ENCODE results near the gene RUVBL1.

Gene RUVBL1

GRCh38 chr3:128081226-128081625 lies 42.4 kb downstream of the RUVBL1 start:
- DNase-seq: no peak

GRCh38 chr3:128080323-128081080 lies 43.1 kb downstream of the RUVBL1 start:
- DNase-seq: no peak

GRCh38 chr3:128079823-128080222 lies 43.8 kb downstream of the RUVBL1 start:
- DNase-seq: no peak

- DNase-seq: no peak
Measured at GRCh38 chr3:128078875-128079274, 44.7 kb downstream of the RUVBL1 start.

- DNase-seq: no peak
Measured at GRCh38 chr3:128078322-128078721, 45.3 kb downstream of the RUVBL1 start.

GRCh38 chr3:128077665-128078064 lies 45.9 kb downstream of the RUVBL1 start:
- DNase-seq: no peak

DNA sequence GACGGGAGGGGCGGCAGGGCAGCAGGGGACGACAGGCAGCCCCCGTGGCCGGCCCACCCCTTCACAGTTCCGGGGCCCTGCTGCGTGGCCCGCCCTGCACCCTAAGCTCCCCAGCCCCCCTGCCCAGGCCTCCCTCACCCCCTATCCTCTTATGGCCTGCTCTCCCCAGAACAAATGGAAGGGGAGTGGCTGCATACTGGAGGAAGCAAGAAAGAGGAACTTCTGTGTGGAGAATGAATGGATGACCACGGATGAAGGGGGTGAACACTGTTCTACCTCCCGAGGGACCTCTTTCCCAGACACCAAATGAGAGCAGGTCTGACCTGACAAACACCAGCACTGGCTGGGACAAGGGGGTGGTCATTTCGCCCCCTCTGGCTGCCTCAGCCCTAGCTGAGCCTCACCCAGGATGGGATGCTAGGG lies 46.4 kb downstream of the RUVBL1 start:
- DNase-seq: no peak

- peak; percentile 60 for DNase-seq
Measured at GRCh38 chr3:128076483-128077201, 47.0 kb downstream of the RUVBL1 start.

DNA sequence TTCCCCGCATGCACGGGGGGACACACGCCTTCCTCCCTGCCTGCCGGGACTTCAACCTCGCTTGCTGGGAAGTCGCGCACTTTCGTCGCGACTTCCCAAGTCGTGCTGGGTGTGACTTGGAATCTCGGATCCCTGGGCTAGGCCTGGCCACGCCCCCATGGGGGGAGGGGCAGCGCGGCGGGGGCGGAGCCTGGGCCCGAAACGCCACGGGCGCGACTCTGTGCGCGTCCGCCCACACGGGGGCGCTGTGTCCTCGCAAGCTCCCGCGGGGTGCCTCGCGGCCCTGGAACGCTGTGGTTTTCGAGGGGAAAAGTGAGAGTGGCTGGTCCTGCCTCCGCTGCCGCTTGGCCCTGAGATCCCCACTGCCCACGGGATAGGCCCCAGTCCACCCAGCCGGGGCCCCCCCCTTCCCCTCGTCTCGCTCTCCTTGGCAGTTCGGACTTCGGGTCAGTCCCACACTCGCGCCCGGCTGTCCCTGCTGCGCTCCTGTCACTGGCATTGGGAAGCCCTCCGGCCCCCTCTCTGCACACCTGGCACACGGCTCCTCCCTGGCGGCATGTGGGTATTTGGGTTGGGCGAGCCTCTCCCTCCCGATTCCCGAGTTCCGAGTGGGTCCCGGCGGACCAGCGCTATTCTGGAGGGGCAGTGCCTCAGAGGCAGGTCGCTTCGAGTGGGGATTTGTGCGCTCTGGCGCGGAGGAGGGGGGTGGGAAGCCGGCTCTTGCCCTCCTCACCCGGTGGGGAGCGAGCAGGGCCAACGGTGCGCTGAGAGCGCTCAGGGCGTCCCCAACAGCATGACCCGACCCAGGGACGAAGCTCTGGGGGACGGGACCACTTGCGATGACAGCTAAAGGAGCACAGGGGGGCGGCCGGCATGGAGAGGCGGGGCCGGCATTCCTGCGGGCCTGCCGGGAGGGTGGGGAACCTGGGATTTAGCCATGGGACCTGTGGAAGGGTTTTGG lies 47.8 kb downstream of the RUVBL1 start:
- DNase-seq: peak; percentile 83

DNA sequence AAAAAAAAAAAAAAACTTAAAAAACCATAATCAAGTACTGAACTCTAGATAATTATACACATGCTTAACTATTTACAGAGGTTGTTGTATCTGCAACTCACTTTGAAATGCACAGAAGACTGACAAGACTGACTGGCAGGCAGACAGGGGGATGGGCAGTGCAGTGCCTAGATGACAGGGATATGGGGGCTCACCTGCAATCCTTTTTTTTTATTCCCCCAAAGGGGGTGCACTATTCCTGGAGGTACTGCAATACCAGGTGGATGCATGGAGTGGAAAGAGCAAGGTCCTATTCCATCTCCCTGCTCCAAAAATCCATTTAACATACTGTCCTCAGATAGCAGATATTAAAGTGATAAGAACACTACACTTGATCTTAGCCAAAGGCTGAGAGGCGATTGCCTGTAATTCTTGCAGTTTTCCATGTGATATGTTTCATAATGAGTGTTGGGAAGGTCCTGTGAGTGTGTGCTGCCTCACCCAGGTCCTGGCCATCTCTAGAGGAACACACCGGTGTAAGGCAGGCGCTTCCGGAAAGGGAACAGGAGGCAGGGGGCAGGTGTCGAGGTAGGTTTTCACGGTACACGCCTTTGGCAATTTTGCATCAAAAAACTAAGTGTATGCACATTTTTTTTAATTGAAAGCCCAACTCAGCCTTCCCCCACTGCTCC lies 48.6 kb downstream of the RUVBL1 start:
- no peak for DNase-seq

DNA sequence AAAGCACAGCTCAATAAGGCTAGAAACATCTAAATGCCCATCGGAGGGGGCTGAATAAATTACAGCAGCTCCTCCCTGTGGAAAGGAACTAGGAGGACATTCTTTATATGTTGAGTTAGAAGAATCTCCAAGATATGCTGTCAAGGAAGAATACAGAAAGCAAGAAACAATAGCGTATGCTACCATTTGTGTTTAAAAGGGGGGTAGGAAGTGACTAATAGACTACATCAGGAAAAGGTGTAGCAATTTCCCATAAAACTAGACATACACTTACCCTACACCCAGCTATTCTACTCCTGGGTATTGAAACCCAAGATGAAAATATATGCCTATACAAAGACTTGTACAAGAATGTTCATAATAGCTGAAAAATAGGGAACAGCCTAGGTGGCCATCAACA lies 49.8 kb downstream of the RUVBL1 start:
- no peak for DNase-seq

DNA sequence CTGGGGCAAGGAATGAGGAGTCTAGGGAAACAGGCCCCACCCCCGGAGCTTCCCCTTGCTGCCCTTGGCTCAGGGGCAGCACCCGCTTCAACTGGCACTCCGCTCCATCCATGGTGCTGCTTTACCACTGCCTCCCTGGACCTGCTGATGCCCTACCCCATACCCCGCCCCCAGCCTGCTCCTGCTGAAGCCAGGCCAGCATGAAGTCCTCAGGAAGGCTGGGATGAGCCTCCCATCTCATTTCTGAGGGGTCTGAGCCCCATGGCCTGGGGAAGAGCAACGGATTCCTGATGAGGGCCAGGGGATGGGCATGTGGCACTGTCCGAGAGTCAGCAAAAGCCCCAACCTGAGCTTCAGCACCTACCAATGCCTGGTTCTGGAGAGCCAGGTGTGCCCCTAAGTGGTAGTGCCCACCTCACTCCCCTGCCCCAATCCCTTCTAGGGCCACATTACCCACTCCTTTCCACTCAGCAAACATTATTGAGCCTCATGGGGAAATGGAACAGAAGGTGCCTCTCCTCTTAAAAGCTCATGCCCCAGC lies 50.4 kb downstream of the RUVBL1 start:
- DNase-seq: no peak

GRCh38 chr3:128072454-128073184 lies 51.0 kb downstream of the RUVBL1 start:
- no peak for DNase-seq

- DNase-seq: no peak
Measured at GRCh38 chr3:128071771-128072453, 51.7 kb downstream of the RUVBL1 start.

DNA sequence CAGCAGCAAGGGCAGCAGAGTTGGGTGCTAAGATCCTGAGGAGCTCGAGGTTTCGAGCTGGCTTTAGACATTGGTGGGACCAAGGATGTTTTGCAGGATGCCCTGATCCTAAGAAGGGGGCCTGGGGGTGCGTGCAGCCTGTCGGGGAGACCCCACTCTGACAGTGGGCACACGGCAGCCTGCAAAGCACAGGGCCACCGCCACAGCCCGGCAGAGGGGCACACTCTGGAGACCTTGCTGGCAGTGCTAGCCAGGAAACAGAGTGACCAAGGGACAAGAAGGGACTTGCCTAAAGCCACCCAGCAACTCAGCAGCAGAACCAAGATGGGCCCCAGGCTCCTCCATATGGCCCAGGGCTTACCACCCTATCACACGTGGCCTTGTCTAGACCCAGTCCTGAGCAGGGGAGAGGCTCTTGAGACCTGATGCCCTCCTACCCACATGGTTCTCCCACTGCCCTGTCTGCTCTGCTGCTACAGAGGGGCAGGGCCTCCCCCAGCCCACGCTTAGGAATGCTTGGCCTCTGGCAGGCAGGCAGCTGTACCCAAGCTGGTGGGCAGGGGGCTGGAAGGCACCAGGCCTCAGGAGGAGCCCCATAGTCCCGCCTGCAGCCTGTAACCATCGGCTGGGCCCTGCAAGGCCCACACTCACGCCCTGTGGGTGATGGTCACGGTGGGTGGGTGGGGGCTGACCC lies 52.6 kb downstream of the RUVBL1 start:
- no peak for DNase-seq

DNA sequence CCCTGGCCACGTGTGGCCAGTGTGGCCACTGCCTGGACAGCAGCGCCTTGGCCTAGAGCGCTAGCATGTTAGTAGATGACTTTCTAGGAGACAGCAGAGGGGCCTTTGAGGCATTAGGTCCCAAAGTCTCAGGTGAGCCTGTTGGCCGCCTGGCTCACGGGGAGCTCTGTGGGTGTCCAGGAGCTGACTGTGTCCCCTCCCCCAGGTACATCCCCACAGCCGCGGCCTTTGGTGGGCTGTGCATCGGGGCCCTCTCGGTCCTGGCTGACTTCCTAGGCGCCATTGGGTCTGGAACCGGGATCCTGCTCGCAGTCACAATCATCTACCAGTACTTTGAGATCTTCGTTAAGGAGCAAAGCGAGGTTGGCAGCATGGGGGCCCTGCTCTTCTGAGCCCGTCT lies 54.3 kb downstream of the RUVBL1 start:
- no peak for DNase-seq

DNA sequence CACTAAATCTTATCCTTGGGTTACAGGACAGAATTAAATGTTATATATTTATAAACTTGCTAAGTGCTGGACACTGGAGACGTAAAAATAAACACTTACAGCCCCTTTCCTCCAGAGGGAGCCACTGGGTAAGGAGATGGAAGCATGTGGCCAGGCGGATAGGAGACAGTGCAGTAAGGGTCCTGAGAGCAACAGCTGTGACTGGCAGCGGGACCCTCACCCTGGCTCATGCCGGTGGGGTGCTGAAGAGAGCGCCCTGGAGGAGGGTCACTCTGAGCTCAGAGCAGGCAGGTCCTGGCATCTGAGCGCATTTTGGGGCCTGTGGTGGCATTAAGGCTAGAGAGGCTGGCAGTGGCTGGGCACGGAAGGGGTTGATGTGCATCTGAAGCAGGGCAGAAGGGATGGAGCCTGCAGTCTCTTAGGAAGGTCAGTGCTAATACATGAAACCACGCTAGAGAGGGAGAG lies 55.4 kb downstream of the RUVBL1 start:
- no peak for DNase-seq

DNA sequence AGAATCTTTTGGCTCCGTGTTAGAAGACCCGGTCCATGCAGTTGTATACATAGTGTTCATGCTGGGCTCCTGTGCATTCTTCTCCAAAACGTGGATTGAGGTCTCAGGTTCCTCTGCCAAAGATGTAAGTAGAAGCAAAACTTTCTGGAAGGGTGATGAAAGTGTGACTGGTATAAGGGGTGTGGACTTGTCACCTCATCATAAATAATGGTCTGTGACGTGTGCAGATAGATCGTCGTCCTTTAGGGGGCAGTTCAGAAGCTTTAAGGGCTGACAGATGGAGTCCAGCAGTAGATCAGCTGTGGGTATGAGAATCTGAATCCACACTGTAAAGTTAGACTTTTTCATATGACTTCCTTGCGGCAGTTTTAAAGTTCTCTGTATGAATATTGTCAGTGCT lies 56.1 kb downstream of the RUVBL1 start:
- no peak for DNase-seq

DNA sequence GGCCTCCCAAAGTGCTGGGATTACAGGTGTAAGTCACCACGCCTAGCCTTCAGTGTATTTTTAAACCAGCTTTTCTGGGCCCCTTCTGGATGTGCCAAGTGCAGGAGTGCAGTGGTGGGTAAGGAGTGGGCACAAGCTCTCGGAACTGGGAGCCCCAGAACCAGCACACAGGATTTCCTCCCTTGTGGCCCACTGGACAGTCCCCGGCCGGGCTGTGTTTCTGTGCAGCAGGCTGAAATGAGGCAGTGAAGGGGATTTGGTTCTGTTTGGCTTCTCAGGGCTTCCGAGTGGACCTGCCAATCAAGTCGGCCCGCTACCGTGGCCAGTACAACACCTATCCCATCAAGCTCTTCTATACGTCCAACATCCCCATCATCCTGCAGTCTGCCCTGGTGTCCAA lies 56.9 kb downstream of the RUVBL1 start:
- no peak for DNase-seq

DNA sequence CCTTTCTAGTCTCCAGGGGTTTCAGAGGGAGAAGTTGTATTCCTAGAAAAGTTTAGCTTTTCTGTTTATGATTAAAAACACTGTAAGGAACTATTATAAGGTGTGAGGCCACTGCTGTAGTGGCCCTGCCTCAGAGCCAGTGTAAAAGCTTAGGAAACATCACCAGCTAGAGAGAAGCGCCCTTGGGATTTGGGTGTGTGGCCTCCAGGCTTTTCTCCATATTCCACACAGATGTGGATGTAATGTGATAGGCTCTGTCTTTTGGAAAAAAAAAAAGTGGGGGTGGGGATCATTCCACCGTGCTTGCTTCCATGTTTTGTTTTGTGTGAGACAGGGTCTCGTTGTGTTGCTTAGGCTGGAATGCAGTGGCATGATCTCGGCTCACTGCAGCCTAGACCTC lies 57.5 kb downstream of the RUVBL1 start:
- no peak for DNase-seq

Data from activated naive CD4-positive, alpha-beta T cell treated with anti-CD3 and anti-CD28 coated beads, Interleukin-2, amount 50 U/mL, for 16 hours (primary cell).